Stimulated activated CD8-positive, alpha-beta memory T cell treated with anti-CD3 and anti-CD28 coated beads, Interleukin-7, amount 100 ng/mL, for 1 hour (primary cell): ENCODE data around the gene MOXD1.
"Not testable (repeated sequence)": the region's sequence is repeated elsewhere in the genome, so short reads cannot be mapped to it uniquely, and the experiment has no call there.

Experiments used
- DNase-seq, 2 donors: peaks; one replicate each; pipeline ENCODE4 v3.0.0-alpha.2; 2020; ENCODE audit warnings: low read depth in 2 of 2

MOXD1 gene

DNA sequence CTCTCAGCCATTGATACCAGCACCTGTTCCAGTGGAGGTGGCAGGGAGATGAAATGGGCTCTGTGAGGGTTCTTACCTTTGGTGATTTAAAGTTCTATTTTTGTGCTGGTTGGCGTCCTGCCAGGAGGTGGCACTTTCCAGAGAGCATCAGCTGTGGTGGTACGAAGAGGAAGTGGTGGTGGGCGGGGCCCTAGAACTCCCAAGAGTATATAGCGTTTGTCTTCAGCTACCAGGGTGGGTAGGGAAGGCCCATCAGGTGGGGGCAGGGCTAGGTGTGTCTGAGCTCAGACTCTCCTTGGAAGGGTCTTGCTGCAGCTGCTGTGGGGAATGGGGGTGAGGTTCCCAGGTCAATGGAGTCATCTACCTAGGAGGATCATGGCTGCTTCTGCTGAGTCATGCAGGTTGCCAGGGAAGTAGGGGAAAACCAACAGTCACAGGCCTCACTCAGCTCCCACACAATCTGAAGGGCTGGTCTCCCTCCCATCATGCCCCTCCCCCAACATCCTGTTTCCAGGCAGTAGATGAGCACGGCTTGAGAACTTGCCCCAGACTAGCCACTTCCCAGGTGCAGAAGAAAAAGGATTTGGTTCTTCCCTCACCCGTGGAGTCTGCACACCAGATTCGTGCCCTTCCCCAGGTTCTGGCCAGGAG is 46.6 kb downstream of the MOXD1 start:
- no peak for DNase-seq

DNA sequence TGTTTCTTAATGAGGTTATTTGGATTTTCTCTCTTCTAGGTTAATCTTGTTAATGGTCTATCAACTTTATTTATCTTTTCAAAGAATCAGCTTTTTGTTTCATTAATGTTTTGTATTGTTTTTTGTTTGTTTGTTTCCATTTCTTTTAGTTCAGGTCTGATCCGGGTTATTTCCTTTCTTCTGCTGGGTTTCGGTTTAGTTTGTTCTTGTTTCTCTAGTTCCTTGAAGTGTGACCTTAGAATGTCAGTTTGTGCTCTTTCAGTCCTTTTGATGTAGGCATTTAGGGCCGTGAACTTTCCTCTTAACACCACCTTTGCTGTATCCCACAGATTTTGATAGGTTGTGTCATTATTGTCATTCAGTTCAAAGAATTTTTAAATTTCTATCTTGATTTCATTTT is 49.3 kb downstream of the MOXD1 start:
- not testable (repeated sequence) for DNase-seq

DNA sequence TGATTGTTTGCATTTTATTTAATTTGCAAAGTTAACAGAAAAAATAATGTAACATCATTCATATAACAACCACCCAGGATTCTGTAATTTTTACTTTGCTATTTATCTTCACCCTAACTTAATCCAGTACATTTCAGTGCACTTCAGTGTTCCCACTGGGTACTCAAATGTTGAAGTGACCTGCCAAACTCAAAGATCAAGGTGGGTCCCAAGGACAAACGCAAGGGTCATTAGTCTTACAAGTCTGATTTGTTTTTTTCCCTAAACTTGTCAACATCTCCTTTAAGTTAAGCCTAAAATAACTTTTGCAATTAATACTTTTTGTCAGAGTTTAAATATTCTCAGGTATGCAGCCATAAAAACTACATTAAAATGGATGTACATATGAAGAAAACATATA is 53.0 kb downstream of the MOXD1 start:
- DNase-seq: no peak

DNA sequence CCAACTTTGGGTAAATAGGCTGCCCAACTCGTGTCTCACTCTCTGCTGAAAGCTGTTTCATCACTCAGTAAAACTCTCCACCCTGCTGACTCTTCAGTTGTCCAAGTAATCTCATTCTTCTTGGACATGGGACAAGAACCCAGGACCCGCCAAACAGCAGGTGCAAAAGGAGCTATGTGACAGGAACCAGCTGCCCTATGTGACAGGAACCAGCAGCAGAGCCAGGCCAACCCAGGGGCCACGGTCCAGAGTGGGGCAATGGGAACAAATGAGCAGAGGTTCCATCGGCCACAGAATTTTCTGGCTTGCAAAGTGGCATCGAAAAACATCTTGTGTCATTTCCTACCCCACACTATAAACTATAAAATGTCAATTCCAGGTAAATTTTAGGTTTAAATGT is 56.5 kb downstream of the MOXD1 start:
- no peak for DNase-seq

GRCh38 chr6:132341646-132342045 is 59.6 kb downstream of the MOXD1 start:
- no peak for DNase-seq

DNA sequence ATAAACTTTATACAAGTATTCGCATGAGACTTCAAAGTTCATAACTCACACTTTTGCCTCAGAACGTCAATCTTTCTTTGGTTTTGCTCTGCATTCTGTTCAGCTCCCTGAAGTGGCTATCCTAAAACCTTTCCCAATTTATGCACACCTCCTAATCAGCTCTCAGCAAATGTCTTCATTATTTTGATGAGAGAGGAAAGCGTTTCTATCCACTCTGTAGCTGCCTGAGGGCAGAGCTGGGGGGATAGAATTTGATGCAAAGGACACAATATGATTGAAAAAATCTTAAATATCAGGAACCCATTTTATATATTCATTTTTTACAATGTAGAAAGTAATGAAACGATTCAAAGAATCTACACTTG is 66.8 kb downstream of the MOXD1 start:
- DNase-seq: no peak

GRCh38 chr6:132333639-132334520 is 67.4 kb downstream of the MOXD1 start:
- DNase-seq: no peak

DNA sequence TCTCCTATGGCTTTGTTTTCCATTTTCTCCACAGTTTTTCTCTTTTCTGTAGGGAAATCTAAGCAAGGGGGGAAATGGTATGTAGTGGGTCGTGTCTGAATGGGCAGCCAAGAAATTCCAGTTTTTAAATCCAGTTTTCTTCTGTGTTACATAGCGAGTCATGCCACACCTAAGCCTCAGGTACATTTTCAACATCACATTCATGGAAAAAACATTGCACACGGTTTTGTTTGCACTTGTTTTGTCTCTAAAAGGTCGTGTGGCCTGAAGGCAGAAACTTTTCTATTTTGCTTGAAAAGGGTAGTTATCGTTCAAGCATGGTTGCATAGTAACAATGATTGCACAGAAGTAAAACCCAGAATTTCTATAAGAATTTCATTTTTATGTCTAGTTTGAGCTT is 70.5 kb downstream of the MOXD1 start:
- DNase-seq: no peak

GRCh38 chr6:132322398-132322797 is 78.9 kb downstream of the MOXD1 start:
- no peak for DNase-seq

DNA sequence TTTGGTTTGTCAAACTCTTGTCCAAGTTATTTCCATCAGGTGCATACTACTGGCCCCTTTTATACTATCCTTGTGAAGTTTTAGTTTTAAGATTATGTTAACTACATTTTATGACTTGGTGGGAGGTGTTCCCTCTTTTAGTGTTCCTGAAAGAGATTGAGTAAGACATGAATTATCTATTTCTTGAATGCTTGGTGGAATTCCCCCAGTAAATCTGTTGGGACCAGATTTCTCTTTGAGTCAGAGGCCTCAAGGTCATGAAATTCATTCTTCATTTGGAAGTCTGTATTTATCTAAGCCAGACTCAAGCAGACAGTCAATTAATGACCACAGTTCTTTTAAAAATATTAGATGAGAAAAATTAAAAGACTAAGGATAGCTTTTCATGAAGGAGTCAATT is 81.3 kb downstream of the MOXD1 start:
- no peak for DNase-seq

DNA sequence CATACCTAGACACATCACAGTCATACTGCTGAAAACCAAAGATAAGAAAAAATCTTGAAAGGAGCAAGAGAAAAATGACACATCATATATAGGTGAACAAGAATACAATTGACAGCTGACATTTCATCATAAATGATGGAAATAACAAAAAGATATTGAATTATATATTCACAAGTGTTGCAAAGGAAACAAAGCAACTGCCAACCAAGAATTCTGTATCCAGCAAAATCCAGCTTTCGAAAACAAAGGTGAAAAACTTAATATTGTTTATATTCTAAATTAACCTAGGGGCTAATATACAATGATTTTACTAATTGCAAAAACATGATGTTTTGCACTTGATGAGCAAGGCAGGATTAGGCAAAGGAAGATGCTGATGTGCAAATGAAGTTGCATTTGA is 84.3 kb downstream of the MOXD1 start:
- no peak for DNase-seq

- no peak for DNase-seq
Measured at GRCh38 chr6:132314432-132314831, 86.8 kb downstream of the MOXD1 start.

GRCh38 chr6:132310921-132311320 is 90.4 kb downstream of the MOXD1 start:
- DNase-seq: no peak

DNA sequence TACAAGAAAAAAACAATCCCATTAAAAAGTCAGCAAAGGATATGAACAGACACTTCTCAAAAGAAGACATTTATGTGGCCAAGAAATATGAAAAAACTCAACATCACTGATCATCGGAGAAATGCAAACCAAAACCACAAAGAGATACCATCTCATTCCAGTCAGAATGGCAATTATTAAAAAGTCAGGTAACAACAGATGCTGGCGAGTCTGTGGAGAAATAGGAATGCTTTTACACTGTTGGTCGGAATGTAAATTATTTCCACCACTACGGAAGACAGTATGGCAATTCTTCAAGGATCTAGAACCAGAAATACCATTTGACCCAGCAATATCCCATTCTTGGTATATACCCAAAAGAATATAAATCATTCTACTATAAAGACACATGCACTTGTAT is 91.1 kb downstream of the MOXD1 start:
- not testable (repeated sequence) for DNase-seq

DNA sequence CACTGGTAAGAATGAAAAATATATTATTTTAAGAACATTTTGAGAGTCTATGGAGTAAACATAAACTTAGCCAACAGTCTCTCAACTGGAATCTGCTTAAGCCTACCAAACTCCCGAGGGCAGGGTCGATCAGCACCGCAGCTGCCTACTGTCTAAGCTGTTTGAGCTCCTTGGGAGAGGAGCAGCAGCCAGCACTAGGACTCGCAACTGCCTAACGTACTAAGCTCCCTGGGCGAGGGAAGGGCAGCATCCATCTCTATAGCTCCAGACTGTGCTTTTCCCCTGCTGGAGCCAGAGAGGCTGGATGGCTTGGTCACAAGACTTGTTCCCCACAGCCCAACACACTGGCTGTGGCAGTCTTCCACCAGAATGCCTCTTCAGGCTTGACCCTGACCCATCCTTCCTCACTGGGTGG is 96.4 kb downstream of the MOXD1 start:
- DNase-seq: no peak

- DNase-seq: no peak
Measured at GRCh38 chr6:132300323-132300949, 100.8 kb downstream of the MOXD1 start.

DNA sequence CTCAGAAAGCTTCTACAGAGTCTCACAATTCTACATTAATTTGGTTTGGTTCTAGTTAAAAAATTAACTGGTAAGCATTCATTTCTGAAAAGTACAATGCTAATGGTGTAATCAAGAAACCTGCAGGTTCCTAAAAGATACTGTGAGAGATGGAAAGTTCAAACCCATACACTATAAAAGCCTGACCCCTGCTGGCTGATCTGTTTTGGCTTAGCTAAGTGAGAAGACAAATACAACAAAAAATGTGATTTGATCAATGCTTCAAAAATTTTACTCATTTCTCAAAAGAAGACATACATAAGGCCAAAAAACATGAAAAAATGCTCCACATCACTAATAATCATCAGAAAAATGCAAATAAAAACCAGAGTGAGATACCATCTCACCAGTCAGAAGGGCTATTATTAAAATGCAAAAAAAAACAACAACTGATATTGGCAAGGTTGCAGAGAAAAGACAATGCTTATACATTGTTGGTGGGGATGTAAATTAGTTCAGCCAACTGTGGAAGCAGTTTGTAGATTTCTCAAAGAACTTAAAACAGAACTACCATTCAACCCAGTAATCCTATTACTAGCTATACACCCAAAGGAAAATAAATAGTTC is 102.8 kb downstream of the MOXD1 start:
- DNase-seq: no peak

GRCh38 chr6:132289756-132290155 is 111.5 kb downstream of the MOXD1 start:
- no peak for DNase-seq

GRCh38 chr6:132287101-132287500 is 114.2 kb downstream of the MOXD1 start:
- DNase-seq: no peak

DNA sequence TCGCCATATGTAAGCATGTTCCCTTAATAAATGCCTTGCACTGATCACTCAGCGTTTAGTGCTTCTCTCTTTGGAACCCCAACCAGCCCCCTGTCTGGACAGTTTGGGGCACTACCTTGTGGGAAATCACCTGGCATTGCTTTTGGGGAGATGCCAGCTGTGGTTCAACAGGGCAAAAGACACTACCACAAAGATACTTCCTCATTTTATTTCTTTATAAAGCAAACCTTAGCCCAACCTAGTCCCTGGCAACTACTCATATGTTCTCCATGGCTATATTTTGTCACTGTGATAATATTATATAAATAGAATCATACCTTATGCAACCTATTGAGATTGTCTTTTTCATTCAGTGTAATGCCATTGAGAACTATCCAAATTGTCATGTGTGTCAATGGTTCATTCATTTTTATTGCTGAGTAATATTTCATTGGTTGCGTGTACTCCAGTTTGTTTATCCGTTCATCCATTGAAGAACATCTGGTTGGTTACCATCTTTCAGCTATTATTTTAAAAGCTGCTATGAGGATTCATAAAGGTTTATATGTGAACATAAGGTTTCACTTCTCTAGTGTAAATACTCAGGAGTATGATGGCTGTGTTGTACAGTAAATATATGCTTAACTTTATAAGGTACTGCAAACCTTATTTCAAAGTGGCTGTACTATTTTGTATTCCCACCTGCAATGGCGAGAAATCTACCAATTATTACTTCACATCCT is 114.8 kb downstream of the MOXD1 start:
- DNase-seq: no peak

DNA sequence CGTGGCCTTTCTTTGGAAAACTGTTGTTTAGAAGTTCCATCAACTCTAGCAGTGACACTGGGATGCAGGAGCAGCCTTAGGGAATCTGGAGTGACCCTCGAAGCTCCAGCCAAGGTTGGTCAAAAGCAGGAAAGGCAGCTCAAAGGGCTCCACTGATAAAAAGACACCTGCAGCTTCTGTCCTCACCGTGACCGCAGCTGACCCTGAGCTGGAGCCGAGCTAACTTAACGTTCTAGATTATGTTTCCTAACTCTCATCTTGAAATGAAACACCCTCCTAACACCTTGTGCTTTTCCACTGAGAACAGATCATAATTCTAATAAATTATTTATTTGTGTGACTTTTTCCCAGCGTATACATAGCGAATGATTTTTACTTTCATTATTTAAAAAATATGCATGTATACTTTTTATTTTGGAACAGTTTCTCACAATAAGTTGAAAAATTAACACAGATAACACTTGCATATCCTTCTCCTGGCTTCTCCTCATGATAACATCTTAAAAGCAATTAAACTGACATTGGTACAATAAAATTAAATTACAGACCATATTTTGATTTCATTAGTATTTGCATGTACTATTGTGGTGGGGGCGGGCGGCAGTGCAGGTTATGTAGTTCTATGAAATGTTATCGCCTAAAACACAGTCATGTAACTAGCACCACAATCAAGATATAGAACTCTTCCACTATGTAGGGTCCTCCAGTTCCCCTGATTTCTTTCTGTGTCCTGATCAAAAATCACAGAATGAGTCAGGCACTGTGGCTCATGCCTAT is 116.1 kb downstream of the MOXD1 start:
- no peak for DNase-seq
